Activated CD4-positive, alpha-beta T cell treated with anti-CD3 and anti-CD28 coated beads for 24 hours (primary cell): ENCODE measurements around the gene NOS2.

Experiments used
- DNase-seq, 2 donors: peaks; one replicate each; pipeline ENCODE4 v3.0.0-alpha.2; 2020; ENCODE audit warnings: low read depth in 2 of 2

The NOS2 gene

DNA sequence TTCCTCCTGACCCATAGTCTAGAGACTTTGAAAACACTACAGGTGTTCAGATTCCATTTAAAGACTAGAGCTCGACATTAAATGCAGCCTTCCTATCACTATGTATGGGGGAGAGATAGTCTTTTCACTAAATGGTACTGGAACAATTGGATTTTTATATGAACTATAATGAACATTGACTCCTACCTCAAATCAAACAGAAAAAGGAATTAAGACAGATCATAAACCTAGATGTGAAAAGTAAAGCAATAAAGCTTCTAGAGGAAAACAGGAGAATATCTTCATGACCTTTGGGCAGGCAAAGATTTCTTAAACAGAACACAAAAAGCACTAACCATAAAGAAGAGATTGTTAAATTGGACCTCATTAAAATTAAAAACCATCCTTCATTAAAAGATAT lies 18.8 kb upstream of the NOS2 start:
- no peak for DNase-seq

DNA sequence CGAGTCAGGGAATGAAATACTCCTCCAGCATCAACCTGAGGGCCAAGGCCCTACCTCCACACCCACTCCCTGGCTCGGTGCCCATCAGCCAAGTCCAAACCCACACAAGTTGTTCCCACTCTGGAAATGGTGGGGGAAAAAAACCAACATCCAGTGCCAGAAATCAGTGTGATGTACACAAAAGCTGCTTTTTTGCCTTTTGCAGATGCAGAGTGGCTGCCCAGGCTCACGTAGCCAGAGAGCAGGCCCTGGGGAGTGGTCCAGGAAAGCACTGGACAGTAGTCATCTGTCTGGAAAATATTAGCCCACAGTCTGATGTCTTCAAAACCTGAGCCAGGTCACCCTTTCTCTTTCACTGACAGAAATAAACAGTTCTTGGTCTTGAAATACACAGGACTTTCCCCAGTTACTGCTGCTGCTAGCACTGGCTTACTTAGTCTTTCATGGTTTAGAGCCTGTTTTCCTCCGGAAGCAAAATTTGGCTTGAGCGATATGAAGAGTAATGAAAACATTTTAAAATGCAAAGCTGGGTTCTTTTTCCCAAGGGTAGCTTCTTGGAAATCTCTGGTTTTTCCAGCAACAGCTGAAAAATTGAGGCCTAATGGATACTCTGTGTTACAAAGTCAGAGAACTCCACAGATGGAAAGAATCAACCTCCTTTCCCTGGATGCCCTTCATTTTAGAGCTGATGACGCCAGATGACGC lies 18.2 kb upstream of the NOS2 start:
- DNase-seq, result no peak

DNA sequence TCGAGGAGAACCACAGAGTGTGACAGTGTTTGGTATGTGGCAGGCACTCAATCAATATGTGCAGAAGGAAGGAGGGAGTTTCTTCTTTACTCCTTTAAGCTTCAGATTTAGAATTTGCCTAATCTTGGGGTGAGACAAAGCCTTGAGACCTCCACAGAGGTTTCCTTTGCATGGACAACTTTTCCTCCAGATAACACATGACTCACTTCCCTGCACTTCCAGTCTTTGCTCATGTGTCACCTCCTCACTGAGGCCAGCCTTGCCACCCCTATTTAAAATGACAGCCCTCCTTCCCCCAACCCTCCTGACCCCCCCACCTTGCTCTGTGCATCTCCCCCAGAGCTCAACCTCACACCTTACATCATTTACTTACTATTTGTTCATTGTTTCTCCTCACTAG lies 17.4 kb upstream of the NOS2 start:
- no peak for DNase-seq

DNA sequence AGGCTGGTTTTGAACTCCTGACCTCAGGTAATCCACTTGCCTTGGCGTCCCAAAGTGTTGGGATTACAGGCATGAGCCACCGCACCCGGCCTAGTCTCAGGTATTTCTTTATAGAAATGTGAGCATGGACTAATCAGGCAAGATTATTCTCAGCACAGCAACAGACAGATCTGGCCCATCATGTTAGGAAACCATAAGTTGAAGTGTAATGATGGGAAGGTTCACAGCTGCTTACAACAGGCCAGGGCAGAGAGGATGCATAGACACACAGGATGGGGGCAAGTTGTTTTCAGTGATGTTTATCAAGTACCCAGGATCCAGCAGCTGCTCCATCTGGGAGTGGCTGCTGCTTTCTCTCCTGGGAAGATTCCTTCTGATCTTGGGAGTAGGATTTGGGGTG lies 16.6 kb upstream of the NOS2 start:
- DNase-seq, result no peak

DNA sequence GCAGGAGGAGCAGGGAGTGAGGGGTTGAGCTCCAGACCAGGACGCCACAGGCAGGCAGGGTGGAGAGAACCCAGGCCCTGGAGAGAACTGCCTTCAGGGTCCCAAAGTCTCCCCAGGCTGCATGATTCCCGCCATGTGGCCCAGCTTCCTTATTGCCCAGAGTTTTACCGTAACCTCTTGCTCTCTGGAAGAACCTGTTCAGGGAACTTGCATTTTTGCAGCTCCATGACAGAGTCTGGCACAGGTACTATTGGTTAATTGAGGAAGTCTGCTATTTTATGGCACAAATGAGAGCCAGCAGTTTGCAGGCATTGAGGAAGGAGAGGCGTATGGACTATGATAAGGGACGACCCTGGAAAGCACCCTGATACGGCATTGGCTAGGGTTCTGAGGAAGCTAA lies 11.6 kb upstream of the NOS2 start:
- DNase-seq, result no peak

DNA sequence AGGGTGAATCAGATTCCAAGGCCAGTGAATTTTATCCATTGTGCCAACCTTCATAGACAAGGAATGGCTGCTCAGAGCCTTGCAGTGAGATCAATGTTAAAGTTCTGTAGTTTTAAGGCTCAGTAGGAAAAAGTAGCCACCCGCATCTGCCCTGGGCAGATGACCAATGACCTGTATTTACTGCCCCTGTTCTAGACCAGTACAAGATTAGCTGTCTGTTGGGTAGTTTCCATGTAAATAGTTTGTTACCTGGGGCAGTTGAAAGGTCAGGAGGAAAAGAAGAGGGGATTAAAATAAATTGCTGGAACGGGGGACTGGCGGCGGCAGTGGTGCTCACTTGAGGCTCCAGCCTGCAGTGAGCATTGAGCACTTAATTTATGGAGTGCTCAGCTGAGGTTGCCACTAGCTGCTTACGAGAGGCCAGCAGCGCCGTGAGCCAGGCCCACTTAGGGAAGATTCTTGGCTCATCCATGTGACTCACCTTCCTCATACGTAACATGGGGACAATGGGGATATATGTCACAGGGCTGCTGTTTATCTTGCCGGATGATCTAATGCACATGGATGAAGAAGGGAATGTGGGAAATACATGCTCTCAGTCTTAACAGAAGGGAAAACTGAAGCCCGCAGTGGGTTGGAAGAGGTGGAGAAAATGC lies 10.7 kb upstream of the NOS2 start:
- no peak for DNase-seq

DNA sequence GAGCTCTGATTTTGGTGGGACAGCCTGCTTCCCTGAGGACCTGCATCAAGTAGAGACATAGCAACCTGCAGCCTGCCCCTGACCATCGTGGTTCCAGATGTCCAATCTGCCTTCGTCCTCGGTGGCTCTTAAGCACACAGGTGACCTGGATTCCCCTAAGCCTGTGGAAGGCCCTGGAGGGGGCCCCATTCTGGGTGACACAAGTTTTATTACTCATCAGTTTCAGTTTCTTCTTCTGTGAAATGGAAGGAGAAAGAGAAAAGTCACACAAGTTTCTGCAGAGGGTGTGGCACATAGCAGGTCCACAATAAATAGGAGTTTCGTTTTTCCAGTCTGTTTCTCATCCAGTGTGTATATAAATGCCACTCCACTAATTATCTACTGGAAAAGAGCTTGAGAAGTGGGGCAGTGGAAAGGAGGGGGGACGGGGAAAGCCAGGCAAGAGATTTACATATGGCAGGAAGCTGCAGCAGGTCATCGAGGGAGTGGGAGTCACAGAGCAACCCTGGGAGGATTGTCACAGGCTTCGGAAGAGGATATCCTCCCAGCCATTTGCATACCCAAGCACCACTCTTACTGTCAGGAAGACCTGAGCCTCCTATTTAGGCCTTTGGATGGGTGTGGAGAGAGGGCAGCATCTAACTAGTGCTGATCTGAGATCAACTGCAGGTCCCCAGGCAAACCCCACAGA lies 10.0 kb upstream of the NOS2 start:
- peak in 1 of 2 donors; percentile 12 for DNase-seq

DNA sequence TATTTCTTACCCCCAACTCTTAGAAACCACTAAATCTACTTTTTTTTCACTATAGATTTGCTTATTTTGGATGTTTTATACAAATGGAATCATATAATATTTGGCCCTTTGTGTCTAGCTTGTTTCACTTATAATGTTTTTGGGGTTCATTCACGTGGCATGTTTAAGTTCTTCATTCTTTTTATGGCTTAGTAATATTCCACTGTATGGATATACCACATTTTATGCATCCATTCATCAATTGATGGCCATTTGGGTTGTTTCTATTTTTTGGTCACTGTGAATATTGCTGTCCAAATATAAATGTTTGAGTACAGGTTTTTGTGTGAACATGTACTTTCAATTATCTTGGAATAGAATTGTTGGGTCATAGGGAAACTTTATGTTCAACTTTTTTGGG lies 9.2 kb upstream of the NOS2 start:
- no peak for DNase-seq

DNA sequence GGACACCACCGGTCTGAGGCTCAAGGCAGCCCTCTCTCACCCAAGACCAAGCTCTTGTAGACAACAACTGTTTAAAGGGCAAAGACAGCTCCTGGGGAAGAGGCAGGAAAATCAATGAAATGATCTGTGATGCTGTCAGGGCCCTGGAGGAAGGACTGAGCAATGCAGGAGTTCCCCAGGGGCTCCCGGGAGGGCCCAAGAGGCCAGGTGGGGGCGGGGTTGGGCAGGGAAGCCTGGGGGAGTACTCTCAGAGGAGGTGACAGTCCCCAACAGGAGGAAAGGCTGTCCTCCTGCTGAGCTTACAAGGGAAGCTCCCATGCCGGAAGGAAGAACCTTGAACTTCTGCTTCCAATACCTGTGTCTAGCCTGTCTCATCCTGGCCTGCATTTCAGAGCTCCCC lies 8.3 kb upstream of the NOS2 start:
- no peak for DNase-seq

DNA sequence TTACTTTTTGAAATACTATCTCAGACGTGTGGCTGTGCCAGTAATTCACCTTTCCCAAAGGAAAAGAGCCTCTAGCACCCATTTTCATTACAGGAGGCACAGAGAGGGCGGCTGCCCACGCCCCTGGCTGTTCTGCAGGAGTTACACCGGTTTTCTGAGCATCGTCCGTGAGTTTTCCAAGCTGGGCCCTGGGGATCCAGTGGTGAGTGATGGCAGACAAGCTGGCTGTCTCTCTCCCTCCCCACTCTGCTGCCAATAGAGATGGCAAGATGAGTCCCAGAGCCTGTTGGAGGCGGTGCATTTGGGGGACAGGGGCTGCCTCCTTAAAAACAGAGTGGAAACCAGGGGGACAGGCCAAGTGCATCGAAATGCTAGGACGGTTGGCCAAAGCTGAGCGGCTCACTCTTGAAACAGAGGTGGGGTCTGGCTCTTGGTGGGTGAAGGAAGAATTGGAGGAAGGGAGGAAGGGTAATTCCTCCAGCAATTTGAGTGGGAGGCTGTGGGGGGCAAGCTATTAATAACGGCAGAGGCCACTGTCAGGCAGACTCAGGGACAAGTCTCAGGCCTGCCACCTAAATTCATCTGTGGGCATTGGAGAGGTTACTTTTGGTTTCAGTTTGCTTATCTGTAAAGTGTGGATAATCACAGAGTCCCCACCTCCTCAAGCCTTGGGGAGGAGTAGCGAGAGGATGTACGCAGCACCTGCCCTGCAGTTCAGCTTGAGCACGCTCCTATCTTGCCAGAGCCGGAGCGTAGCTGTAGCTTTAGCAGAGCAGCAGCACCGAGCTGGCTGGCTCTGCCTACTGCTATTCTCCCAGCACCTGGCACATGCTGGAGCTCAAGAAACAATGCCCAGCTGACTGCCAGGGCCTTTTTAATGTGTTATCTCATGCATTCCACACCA lies 7.5 kb upstream of the NOS2 start:
- DNase-seq, result peak; percentile 31 to 32

DNA sequence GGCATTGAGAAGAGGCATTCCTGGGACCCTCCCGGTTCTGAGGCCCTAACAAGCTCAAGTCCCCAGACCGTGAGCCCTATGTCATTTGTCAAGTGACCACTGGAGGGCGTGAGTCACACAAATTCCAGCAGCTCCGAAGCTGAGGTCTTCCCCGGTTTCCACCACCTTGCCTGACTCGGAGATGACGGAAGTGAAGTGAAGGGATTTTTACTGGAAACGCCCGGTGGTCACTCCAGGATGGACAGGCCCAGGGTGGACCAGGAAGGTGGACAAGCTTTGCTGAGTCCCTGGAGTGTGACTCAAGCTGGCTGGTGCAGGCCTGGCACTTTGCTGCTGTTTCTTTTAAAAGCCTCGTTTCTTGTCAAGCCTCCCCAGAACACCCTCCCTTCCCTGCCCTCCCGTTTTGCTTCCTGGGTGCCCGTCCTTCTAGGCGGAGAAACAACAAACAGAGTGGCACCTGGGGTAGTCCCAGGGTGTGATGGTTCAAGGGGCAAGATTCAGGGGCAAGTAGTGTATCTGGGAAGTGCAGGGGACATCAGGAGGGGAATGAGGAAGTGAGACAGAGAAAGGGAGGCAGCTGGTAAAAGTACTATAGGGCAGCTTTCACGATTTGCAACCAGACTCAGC lies 5.3 kb upstream of the NOS2 start:
- DNase-seq, result peak; percentile 64 to 68

DNA sequence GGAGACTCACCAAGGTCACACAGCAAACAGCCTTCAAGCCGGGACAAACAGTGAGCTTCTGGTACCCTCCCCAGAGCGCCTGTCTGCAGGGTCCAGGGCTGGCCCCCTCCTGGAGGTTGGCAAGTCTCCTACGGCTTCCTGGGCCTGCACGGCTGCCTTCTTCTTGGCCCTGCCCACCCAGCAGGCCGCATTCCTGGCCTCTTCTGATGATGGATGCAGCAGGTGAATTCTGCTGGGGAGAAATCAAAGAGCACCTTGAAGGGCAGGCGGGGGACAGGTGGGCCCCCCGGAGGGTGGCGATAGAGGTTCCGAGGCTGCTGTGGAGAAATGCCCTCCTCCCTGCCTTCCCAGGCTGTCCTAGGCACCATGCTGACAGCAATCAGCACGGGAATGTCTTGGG lies 3.8 kb upstream of the NOS2 start:
- no peak for DNase-seq

DNA sequence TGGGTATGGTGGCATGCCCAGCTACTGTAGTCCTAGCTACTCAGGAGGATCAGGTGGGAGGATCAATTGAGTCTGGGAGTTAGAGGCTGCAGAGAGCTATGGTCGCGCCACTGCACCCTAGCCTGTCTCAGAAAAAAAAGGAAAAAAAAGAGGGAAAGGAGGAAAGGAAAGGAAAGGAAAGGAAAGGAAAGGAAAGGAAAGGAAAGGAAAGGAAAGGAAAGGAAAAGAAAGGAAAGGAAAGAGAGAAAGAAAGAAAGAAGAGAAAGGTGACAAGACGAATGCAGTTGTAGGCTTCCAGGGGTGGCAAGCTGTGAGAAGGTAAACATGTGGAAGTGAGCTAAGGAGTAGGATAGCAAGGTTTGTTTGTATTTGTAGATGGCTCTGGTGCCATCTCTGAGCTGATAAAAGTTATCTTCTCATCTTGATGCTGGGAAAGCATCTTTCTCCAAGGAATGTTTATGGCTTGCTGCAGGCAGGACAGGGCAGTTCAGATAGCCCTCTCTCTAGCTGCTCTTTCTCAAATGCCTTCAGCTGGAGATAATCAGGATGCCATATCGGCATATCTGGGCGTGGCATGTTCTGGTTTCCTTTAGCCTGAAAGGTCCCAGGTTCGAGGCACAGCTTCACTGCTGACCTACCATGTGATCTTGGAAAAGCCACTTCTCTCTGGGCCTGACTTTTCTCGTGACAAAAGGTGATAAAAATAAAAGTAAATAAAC lies 2.8 kb upstream of the NOS2 start:
- DNase-seq, result no peak

DNA sequence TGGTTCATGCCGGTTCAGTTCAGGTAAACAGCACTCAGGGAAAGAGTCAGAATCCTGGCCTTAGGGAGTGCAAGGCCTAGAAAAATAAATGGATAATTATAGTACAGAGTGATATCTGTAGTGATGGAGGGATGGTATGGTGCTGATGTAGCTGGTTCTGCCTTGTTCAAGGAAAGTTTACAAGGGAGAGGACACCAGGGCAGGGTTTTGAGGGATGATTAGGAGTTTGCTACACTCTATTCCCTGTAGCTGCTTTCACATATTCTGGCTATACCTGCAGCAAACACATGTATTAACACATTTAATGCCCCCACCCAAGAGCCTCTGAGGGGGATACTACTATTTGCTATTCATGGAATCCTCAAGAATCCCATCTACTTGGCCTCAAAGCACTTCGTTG lies 1.7 kb upstream of the NOS2 start:
- DNase-seq, result no peak

DNA sequence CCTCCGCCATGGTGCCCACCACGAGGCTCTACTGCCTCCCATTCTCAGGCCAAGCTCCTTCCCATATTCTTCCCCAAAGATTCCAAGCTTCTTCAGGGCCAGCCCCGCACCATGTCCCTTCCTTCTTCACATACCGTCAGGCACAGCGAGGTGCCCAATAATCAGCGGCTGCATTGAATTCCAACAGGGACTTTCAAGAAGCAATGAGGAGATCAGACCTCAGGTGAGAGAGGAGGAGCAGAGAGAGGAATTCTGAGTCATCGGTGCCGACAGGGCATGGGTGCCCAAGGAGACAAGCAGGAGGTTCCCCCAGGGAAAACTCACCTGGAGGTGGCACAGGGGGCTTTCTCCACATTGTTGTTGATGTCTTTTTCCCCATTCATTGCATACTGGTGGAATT lies 2.0 kb downstream of the NOS2 start:
- DNase-seq, result no peak

DNA sequence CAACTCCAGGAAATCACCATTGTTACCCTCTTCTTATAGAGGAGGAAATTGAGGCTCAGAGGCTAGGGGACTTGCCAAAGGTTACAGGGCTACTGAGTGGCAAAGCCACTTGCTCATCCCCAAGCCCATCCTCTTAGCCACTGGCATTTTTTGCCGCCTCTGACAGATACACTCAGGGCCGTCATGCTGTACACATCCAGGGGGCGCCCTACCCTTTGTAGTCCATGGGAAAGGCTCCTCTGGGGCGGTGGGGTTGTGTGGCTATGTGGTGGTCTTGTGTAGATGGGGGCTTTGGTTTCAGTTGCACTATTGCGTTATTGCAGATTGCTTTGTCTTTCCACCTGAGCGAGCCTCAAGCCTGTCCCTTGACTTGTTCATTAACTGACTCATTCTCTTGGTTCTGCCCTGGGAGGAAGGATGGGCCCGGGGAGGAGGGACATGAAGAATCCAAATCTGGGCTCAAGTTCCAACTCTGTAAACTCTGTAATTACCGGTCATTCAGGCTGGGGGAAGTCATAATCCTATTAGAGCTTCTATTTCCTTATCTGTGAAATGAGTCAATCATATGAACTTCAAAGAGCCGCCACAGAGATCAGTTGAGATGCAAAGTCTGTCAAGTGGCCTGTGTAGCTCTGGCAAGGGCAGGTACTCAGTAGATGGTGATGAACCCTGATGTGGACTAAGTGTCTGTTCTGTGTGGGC lies 2.8 kb downstream of the NOS2 start:
- DNase-seq, result no peak

DNA sequence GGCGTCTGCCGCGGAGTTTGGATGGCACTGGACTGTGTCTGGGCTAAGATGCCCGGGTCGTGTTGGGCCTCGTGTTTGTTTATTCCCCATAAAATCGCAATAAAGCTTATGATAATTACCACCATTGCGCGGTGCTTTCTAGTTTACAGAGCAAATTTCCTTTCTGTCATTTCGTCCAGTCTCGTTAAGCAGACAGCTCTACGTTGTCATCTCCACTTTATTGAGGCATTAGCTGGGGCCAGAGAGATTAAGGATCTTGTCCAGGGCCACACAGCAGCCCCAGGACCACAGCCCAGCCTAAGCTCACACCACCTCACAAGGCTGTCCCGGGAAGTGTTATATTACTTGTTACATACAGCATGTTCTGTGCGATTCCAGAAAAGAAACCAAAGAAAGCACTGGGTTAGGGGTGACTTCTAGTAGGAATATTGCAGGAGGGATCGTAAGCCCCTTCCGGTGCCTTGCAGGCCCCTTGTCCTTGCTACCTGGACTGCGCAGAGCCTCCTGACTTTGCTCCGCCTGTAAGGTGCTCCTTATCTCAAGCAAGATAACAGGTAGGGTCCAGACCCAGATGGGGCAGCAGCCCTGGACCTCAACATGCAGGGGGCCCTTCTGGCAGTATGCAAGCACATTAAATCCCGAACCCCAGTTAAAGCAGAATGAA lies 6.3 kb downstream of the NOS2 start:
- no peak for DNase-seq

DNA sequence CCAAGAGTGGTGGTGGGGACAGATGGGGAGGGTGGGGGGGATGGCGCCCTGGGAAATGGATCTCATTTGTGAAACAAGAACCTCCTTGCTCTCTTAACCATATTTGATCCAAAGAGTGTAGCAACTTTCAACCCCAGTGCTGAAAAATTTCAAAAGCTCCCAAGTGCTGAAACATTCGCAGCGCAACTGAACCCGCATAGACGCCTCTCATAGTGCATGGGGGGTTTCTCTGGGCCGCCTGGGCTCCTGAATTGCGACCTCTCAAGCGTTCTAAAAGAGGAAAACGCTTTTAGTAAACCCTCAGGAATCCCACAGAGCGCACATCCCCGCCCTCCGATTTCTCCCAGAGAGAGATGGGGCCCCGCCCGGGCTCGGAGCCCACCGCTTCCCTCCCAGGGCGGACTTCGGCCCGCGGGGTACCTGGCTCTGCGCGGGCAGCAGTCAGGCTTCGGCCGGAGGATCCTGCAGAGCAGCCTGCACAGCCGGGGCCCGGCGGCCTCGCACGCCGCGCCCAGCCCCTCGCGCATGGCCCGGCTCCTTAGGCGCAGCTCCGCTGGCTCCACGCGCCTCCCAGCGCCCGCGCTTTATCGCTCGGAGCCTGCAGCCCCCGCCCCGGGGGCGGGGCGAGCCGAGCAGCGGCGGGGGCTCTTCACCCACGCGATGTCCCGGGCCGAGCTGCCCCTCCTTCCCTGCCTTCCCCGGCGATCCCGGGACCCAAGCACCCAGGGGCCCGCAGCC lies 7.0 kb downstream of the NOS2 start:
- no peak for DNase-seq

DNA sequence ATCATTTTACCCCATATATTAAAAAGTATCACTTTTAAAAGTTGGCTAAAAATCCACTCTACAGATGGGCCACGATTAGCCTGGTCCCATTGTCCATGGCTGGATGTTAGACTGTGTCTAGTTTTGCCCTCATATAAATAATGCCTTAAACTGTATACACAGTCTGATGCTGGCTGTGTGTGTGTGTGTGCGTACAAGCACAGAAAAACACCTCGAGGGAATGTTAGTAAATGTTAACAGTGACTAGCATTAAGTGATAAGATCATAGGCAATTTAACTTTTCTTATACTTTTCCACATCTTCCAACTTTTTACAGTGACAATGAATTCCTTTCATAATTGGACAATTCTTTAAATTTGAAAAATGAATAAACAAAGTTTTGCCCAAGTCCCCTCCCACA lies 8.2 kb downstream of the NOS2 start:
- DNase-seq, result no peak
